ENCODE measurements around the gene RNF169.
"Not testable (repeated sequence)": the region's sequence is repeated elsewhere in the genome, so short reads cannot be mapped to it uniquely, and the experiment has no call there.

The RNF169 gene

DNA sequence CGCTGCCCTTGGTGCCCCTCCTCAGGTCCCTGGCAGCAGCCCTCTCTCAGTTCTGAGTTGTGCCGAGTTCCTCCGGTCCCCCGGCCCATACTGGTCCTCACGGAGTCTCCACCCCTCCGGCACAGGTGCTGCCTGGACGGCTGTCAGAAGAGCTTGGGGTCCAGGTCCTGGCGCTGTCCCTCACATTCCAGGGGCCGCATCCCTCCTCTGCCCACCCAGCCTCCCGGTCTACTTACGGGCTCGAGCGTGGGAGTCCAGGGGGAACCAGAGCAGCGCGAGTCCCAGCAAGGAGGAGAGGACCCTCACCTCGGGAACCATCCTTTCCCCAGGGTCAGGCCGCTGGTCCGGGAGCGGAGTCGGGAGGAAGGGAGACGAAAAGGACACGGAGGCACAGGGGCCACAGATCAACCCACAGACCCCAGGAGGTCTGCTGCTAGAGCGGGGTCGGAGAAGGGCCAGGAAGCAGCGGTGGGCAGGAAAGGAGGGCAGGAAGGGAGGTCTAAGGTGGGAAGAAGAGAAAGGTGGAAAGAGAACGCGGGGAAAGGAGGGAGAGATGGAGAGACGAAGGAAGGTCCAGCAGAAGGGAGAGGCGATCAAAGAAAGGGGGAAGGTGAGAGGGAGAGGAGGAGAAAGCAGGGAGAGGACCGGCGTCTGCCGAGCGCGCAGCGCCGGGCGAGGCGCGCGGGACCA lies 17.9 kb upstream of the RNF169 start:
- FAIRE-seq = no peak

DNA sequence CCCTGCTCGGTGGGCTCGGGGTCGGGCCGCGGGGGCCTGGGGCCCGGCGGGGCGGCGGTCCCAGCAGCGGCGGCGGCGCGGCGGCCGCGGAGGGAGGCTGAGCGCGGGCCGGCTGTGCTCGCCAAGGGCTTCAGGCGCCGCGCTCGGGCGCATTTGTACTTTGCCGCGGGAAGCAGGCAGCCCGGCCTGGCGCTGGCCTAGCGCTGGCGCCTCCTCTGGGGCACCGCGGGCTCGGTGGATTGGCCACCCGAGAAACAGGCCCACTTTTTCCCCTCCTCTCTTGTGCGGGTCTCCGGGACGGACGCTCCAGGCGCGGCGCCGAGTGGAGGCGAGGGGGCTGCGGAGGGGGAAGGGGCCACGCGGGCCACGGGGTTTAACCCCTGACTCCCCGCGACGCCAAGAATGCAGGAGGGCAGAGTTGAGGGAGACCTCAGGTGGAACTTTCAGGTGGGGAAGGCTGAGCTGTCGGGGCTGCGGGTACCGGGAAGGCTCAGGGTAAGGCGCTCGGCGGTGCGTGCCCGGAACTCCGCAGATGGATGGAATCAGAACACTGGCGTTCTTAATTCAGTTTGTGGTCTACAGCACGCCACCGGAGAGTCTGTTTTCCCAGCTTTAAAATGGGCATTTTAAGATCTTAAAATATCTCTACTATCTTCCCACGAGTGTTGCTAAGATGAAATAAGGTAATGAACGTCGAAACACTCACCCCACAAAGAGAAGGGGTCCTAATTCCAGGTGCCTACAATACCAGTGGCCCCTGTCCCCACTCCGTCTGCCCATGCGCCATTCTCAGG lies 17.2 kb upstream of the RNF169 start, which contains the start of gene CHRDL2:
TSS of gene CHRDL2 (minus strand) at position 126 of the 794 bp plus-strand sequence. CDS start 538 bp downstream, outside the sequence.
- FAIRE-seq = no peak

DNA sequence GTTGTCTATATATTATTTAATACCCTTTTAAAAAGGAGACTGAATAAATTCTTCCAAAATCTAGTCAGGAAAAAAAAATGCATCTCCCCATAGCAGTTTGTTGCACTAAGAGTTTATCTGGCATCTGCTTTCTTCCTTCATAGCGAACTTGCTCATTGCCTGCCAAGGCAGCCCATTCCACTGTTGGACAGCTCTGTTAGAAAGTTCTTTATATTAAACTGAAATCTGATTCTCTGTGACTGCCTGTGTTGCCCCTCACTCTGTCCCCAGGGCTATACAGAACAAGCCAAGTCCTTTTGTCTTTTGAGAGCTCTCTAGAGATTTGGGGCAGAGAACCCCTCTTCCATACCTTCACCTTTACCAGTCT lies 14.1 kb upstream of the RNF169 start:
- no peak for FAIRE-seq

DNA sequence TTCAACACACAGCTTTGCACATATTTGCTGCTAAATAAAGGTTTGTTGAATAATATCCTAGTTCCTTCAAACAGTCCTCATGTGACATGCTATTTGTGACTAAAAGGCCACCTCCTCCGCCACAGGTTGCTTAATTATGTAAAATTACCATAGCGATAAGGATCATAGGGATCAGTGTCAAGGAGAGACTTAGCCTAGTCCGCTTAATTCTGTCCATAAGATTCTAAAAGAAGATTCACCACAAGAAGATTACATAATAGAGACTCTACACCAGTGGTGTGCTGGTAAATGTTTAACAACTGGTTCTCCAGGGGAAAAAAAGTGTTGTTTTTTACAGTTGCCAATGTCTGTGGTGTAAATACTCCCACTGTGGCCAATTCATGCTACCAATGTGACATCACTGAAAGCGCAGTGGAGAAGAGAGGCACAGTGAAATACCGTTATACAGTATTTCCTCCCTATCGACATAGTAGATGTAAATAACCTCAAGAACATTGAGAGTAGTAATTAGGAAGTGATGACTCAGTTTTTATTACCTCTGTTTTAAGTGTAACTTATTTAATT lies 13.2 kb upstream of the RNF169 start:
- no peak for FAIRE-seq

DNA sequence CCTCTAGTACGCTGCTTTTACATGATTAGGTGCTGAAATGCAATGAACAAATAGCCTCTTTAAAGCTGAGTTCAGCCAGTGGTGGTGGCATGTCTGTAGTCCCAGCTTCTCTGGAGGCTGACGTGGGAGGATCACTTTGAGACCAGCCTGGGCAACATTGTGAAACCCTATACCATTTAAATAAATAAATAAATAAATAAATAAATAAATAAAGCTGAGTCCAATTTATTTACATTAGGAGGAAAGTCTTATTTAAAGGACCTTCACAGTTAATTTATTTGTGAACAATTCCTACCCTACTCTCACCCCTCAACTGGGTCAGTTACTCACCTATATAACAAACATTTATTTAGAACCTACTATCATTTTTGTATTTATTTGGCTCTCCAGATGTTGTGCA lies 12.6 kb upstream of the RNF169 start:
- no peak for FAIRE-seq

DNA sequence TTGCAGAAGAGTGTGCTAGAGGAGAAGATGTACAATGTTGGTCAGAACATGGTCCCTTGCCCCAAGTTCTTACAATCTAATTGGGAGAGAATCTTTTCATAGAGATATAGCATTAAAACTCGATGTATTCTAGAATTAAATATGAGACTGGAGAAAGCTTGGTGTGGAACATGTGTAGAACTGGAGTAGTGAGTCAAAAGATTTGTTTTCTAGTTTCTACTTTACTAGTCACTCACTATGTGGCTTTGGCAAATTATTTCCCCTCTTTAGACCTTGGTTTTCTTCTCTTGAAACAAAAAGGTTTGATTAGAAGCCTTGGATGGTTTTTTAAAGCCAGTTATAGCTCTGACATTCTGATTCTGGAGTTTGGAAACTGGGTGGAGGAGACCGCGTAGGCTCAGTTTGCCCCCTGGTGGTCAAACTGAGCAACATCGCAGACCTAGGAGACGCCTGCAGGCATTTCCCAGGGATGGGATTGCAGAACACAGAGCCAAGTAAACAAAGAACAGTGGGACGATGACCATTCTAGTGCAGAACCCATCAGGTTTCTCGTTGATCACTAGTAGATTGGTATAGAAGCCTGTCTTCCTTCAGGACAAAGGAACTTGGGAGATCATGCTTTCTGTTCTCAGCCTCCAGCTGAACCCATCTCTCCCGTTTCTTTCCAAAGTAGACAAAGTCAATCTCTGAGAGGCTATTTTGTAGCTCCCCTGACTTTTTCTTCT lies 8.9 kb upstream of the RNF169 start:
- FAIRE-seq = no peak

DNA sequence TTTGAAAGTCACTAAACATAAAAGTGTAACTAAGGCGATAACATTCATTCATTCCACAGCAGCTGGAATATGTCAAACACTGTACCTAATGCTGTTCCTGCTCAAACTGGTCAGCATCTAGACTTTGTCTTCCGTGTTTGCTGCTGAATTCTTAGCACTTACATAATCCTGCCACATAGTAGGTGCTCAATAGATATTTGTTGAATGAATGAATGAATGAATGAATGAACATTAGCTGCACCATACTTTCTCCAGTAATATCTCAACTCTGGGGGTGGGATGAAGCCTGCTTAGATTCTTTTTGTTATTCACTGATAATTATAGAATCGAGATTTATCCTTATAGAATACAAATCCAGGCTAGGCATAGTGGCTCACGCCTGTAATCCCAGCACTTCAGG lies 6.6 kb upstream of the RNF169 start:
- no peak for FAIRE-seq

DNA sequence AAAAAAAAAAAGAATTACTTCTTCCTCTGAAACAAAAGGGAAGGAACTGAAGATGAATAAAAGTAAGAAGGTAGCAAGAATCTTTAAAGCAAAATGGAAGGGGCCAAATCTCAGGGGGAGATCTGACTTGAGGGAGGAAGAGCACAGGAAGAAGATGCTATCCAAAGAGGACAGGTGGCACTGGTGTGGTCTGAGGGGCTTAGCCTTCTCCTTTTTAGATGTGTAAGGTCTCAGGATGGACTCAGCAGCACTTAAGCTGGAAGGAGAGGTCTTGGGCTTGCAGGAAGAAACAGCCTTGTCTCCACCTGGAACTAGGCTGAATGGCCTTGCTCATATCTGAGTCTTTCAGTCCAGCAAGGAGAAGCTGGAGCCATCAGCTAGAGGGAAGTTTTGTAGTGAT lies 5.0 kb upstream of the RNF169 start:
- FAIRE-seq = no peak

DNA sequence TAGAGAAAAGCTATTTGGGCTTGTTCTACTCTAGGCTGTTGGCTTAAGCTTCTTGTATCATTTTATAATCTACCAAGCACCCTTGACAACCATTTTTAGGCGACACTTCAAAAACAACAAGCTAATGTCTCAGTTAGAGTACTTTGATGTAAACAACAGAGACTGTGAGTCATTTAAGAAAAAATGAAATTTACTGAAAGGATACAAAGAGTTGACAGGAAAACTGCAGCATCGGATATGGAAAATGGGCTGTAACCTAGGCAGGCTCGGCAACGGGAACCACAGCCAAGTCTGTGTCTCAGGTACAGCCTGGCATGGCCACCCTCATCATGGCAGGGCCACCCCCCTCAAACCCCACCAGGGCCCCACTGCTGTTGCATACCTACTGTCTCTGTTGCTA lies 4.4 kb upstream of the RNF169 start:
- no peak for FAIRE-seq

DNA sequence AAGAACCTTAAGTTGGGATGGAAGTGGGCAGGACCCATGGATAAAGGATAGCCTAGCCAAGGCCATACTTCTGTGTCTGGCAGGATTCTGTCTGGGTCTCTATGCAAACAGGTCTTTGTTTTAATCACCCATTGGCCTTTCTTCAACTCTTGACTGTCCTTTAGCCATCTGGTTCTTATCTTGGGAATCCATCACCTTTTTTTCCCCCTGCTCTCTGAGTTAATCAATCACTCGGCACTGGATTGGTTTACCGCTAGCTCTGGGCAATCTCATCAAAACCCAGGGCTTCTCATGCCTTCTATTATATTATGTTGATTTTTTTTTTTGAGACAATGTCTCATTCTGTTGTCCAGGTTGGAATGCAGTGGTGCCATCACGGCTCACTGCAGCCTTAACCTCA lies 1.8 kb upstream of the RNF169 start:
- no peak for FAIRE-seq

DNA sequence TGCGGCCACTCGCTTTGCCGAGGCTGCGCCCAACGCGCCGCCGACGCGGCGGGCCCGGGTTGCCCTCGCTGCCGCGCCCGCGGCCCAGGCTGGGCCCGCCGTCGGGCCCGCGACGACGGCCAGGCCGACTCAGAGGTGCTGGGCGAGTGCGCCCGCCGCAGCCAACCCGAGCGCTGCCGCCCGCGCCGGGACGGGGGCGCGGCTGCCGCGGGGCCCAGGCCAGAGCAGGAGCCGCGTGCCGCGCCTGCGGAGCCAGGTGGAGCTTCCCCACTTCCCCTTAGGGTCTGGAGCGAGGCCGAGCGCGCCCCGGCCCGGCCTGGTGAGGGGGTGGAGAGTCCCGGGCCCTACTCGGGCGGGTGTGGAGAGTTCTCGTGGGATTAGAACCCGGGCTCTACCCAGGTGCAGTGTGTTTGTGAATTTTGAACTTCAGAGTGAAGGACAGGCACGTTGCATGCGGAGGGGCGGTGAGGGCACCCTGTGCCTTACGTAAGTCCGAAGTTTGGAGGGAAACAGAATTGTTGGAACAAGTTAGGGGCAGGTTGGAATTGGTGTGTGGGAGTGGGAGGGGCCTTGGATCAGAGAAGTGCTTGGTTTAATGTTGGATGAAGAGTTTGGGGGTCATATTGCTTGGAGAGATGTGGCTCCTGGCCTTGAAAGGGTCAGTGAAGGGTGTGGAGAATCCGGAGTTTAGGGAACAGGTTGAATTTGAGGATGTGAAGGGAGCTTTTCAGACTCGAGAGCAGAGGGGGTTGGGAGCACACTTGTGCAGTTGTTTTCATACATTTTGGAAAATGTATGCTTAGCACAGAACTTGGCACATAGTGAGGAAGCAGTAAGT lies 697 bp downstream of the RNF169 start:
- no peak for FAIRE-seq

DNA sequence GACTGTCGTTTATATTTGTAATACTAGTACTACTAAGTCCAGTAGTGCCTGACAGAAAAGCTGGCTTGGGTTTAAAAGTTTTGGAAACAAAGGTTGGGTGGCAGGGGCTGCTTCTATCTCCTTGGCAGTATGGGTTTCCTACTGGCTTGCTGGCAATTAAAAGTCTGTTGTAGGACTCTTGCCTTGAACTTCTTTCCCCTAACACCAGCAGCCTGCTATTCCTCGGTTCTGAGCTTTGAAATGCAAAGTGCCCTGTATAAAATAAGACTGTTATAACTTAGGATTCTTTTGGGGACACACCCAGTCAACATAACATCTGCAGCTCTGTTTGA lies 1.3 kb downstream of the RNF169 start:
- no peak for FAIRE-seq

DNA sequence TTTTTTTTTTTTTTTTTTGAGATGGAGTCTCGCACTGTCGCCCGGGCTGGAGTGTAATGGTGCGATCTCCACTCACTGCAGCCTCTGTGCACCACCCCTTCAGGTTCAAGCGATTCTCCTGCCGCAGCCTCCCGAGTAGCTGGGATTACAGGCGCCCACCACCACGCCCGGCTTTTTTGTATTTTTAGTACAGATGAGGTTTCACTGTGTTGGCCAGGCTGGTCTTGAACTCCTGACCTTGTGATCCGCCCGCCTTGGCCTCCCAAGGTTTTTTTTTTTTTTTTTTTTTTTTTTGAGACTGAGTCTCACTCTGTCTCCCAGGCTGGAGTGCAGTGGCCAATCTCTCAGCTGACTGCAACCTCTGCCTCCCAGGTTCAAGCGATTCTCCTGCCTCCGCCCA lies 1.9 kb downstream of the RNF169 start:
- not testable (repeated sequence) for FAIRE-seq

DNA sequence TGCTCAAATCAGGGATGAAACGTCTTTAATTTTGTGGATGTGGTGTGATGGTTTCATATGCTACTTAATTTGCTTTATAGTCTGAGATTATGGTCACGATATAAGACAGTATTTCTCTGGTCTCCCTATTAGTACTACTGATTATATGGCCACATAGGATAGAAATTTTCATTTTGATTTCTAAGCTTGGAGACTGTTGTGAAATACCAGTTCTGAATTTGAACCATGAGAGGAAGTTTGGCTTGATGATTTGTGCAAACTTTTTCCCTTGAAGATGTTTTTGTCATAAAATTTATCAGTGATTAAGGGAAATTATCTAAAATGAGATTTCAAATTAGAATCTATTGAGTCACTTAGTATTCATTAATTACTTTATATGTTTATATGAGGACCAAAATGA lies 2.7 kb downstream of the RNF169 start:
- FAIRE-seq = no peak

DNA sequence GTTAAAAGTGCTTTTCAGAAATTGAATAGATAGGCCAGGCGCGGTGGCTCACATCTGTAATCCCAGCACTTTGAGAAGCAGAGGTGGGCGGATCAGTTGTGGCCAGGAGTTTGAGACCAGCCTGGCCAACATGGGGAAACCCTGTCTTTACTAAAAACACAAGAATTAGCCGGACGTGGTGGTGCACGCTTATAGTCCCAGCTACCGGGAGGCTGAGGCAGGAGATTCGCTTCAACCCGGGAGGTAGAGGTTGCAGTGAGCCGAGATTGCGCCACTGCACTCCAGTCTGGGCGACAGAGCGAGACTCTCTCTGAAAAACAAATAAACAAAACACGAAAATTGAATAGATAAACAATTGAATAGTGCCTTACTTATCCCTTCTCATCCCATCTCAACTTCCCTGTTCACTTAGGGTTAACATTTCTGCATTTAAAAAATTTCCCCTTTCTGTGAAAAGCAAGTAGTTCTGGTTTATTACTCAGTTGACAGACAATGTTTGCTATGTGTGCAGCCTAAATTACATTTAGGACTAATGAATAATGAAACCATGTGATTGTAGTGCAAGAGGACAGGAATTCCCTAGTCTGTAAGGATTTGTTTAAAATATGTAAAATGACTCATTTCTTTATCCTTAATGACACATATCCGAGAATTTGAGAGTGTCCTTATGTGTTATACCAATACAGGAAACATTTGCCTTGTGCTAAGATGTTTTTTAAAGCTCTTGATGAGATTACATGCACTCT lies 6.0 kb downstream of the RNF169 start:
- no peak for FAIRE-seq

DNA sequence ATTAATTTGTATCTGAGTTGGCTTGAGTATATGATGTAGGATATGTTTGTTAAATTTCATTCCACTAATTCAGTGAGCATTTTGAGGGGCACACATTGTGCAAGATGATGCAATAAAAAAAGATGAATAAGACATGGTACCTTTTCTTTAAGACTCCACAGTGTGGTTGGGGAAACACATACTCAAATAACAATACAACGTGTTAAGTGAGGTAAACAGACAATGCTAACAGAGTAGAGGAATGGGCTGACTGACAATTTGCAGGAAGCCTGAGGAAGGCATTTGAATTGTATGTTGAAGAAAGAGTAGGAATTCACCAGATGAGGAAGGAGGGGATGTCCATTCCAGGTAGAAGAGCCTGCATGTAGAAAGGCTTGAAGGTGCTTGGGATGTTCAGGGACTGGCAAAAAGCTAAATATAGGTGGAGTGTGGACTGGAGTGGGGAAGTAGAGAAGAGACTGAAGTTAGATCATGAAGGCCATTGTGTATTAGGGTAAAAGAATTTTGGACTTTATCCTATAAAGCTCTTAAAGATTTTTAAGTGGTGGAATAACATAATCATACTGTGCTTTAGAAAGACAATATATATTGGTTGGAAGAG lies 6.8 kb downstream of the RNF169 start:
- no peak for FAIRE-seq

DNA sequence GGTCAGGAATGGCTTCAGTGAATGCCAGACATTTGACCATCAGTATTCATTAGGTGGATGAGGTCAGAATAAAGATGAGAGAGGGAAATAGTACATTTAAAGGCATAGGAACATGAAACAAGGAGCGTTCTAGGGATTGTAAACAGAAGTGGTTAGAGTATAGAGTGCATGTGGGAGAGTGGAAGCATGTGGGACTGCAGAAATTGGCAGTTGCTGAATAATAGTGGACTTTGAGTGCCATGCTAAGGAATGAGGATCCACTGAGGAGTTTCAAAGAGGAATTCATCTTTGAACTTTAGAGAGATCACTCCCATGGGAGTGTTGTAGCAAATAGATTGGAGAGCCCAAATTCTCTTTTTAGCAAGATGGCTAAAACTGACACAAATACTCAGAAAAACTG lies 7.9 kb downstream of the RNF169 start:
- FAIRE-seq = no peak

DNA sequence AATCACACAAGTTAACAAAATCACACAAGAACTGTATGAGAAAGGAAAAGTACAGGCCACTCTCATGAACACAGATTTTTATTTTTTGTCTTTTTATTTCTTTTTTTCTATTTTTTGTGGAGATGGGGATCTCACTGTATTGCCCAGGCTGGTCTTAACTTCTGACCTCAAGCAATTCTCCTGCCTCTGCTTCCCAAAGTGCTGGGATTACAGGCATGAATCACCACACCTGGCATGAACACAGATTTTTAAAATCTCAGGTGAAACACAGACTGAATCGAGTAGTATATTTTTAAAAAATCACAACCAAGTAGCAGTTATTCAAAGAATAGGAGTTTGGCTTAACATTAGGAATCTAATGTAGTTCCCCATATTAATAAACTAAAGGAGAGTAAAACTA lies 18.3 kb downstream of the RNF169 start:
- FAIRE-seq = no peak

DNA sequence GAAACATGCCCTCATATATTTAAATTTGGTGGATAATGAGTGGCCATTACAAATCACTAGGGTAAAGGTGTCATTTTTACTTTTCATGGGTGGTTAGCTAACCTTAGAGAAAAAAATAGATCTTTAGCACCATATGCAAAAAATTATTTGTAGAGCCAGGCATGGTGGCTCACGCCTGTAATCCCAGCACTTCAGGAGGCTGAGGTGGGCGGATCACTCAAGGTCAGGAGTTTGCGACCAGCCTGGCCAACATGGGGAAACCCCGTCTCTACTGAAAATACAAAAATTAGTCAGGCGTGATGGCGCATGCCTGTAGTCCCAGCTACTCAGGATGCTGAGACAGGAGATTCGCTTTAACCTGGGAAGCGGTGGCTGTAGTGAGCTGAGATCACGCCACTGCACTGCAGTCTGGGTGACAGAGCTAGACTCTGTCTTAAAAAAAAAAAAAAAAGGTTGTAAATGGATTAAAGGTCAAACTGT lies 19.6 kb downstream of the RNF169 start:
- not testable (repeated sequence) for FAIRE-seq

DNA sequence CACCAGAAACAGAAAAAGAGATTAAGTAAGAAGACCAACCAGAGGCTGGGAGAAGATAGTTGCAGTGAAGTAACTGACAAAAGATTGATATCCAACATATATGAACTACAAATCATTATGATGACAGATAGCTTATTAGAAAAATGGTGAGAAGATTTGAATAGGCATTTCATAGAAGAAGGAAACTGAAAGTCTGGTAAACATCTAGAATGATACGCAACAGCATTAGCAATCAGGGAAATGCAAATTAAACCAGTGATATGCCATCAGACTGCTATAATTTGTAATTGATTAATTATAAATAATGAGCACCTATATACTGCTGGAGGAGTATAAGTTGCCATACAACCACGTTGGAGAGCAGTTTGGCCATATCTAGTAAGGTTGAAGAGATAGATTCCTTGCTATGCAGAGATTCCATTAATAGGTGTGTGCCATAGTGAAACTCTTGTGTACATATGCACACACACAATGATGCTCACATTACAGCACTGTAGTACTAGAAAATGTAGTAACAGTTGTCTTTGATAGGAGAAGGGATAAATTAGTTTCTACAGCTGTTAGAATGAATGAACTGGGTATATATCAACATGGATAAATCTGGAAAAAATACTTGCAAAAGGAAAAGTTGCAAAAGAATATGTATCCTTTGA lies 20.5 kb downstream of the RNF169 start:
- no peak for FAIRE-seq

DNA sequence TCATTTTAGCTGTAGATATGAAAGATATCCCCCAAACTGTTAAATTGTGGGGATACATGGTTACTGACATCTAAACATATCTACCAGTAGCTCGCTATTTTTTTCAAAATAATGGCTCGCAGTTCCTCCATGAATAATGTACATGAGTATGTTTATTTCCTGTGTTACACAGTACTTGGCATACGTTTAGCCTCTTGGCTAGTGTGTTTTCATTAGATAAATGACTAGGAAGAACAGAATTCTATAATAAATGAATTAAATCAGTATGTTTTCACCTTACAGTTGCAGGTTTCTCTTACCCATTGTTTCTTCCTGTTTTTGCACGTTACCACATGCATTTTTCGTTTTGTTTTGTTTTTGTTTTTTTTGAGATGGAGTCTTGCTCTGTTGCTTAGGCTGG lies 21.8 kb downstream of the RNF169 start:
- no peak for FAIRE-seq

All from colon (tissue), 2 donors.